Activated naive CD4-positive, alpha-beta T cell treated with anti-CD3 and anti-CD28 coated beads, Interleukin-2, amount 50 U/mL, for 72 hours (primary cell): ENCODE data around the gene RNF115. TPM values are rescaled to one million over a fixed set of nuclear protein-coding genes. Genes with fewer than 3 reads are reported as not detected.
"Not testable (repeated sequence)": the region's sequence is repeated elsewhere in the genome, so short reads cannot be mapped to it uniquely, and the experiment has no call there.

Experiments used
- ATAC-seq, 2 donors: fragments of 150-1000 bp; cut with Tn5 transposase; 2 replicates each; pipeline ENCODE4 v1.10.0; 2021; ENCODE audit warnings: mild to moderate bottlenecking in 2 of 2, moderate library complexity in 2 of 2
- DNase-seq, 2 donors: peaks; one replicate each; pipeline ENCODE4 v3.0.0; 2021 to 2022; ENCODE audit warnings: low spot score in 2 of 2
- H3K27ac Mint-ChIP-seq, 2 donors: one replicate each; pipeline ENCODE4 v1.8.0; 2022; ENCODE audit warnings: mild to moderate bottlenecking in 2 of 2, mixed read lengths in 2 of 2
- H3K36me3 Mint-ChIP-seq, 2 donors: one replicate each; pipeline ENCODE4 v1.8.0; 2022; ENCODE audit warnings: mixed read lengths in 2 of 2
- H3K9me3 Mint-ChIP-seq, 2 donors: one replicate each; pipeline ENCODE4 v1.8.0; 2022; ENCODE audit warnings: mixed read lengths in 2 of 2
- total RNA-seq, 2 donors: library from RNA; stranded (reverse); gene quantifications; one replicate each; pipeline ENCODE4 v1.2.3, GENCODE V29; 2022

RNF115 gene
- total RNA-seq, 2 donors from 2014 or later: 10.7 to 12.6 TPM

DNA sequence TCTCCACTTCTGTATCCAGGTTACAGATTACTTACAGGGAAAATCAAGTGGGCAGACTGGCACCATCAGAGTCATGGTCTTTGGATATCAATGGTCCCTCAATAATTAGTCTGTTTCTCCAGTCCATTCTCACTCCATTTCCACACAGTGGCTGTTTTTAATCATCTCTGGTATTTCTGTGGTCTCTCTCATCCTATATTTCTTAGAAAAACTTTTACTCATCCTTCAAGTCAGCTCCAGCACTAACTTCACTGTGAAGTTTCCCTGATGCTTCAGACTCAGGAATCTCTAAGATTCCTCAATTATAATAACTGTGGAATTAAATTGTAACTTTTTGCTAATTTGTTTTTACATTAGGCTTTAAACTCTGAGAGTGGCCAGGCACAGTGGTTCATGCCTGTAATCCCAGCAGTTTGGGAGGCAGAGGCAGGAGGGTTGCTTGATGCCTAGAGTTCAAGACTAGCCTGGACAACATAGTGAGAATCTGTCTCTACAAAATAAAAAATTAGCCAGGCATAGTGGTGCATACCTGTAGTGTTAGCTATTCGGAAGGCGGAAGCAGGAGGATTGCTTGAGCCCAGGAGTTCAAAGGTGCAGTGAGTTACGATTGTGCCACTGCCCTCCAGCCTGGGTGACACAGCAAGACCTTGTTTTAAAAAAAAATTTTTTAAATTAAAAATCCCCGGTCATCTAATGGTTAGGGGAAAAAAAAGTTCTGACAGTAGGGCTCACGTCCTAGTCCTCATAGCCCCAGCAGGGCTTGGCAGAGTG, 94.0 kb downstream of the RNF115 start:
- Mint-ChIP-seq H3K36me3 (no peaks in the 10 kb centered on the region), H3K9me3 (no peaks in the 10 kb centered on the region), H3K27ac (peak overlapping the region in 1 of 2 donors; percentile 65)
- ATAC-seq (no peak), DNase-seq (no peak)

DNA sequence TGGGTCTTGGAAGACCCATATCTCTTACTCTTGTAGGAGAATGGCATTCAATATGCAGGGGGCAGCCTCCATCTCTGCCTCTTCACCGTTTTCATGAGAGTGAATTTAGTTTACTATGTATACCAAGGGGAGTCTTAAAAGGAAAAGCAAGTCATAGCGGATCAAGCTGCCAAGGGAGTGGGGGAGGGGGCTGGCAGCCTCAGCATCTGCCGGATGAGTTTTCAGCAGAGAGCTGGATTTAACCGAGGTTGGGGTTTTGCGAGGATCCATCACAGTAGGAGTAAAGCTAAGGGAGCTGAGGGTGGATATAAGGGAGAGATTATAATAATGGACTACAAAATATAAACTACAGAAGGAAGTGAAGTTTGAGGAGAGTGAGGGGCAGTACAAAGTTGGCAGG, 94.7 kb downstream of the RNF115 start:
- no peaks in the 10 kb centered on the region for H3K36me3 Mint-ChIP-seq
- no peak for ATAC-seq
- no peak overlapping the region for H3K27ac Mint-ChIP-seq
- no peak for DNase-seq
- H3K9me3 Mint-ChIP-seq: no peaks in the 10 kb centered on the region

- H3K27ac Mint-ChIP-seq, H3K36me3 Mint-ChIP-seq, DNase-seq, ATAC-seq, H3K9me3 Mint-ChIP-seq: not testable (repeated sequence)
Measured at GRCh38 chr1:145726193-145726592, 97.7 kb downstream of the RNF115 start.

- Mint-ChIP-seq H3K9me3 (no peaks in the 10 kb centered on the region), H3K36me3 (no peaks in the 10 kb centered on the region), H3K27ac (no peak overlapping the region)
- DNase-seq (peak; percentile 72 to 84), ATAC-seq (peak; percentile 89 to 95)
Measured at GRCh38 chr1:145720878-145721671, 102.8 kb downstream of the RNF115 start.

GRCh38 chr1:145720556-145720877, 103.4 kb downstream of the RNF115 start:
- no peak for ATAC-seq
- no peaks in the 10 kb centered on the region for H3K9me3 Mint-ChIP-seq
- H3K36me3 Mint-ChIP-seq: no peaks in the 10 kb centered on the region
- no peak for DNase-seq
- H3K27ac Mint-ChIP-seq: no peak overlapping the region

DNA sequence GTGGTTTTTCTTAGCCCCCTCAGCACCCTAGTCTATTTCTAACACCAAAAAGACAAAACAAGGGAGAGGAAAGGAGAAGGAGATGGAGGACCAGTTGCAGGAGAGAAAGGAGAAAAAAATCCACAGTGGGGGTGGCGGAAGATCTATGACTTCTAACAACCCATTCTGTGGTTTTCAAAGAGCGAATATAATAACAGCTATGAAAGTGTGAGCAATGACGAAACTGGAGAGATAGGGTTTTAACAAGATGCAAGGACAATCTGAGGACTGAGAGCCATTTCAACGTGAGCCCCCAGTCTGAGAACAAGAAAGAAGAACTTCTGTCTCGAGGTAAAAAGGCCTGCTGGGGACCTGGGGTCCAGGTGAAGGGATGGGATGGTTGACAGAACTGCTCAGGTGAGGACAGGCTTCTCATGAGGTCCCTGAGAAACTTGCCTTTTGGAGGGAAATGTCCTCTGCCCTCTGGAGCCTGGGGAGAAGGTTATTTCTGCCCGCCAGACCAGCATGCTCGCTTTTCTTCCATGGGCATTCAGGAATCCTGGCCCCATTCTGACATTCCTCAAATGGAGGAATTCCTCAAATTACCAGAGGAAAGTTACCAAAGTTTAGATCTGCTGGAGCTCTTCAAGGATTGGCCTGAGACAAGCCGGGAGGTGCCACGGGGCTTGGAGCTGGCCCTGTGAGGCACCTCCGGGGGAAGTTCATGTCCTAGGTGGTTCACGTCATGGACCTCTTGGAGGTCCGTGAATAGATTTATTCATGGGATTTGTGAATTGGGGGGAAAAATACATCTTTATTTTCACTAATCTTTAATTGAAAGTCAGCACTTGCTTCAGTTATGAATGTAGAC, 104.4 kb downstream of the RNF115 start, which contains the start of gene CD160:
Gene CD160 (plus strand): TSS at position 270 of the 850 bp plus-strand sequence. CDS start 8,829 bp downstream, outside the sequence.
- no peak within 1 kb of the TSS for H3K27ac Mint-ChIP-seq
- DNase-seq (no peak), ATAC-seq (peak; percentile 42 to 46)
- no peaks in the 10 kb centered on the region for H3K9me3 Mint-ChIP-seq
- no peaks in the 10 kb centered on the region for H3K36me3 Mint-ChIP-seq

- H3K36me3 Mint-ChIP-seq, ATAC-seq, DNase-seq, H3K9me3 Mint-ChIP-seq, H3K27ac Mint-ChIP-seq: not testable (repeated sequence)
Measured at GRCh38 chr1:145718465-145718864, 105.4 kb downstream of the RNF115 start.

GRCh38 chr1:145717833-145718232, 106.1 kb downstream of the RNF115 start:
- DNase-seq (no peak), ATAC-seq (no peak)
- no peaks in the 10 kb centered on the region for H3K36me3 Mint-ChIP-seq
- no peak overlapping the region for H3K27ac Mint-ChIP-seq
- H3K9me3 Mint-ChIP-seq: no peaks in the 10 kb centered on the region

- Mint-ChIP-seq H3K27ac (no peak overlapping the region), H3K36me3 (no peaks in the 10 kb centered on the region), H3K9me3 (no peaks in the 10 kb centered on the region)
- ATAC-seq: no peak
- DNase-seq: no peak
Measured at GRCh38 chr1:145716641-145717345, 107.1 kb downstream of the RNF115 start.

DNA sequence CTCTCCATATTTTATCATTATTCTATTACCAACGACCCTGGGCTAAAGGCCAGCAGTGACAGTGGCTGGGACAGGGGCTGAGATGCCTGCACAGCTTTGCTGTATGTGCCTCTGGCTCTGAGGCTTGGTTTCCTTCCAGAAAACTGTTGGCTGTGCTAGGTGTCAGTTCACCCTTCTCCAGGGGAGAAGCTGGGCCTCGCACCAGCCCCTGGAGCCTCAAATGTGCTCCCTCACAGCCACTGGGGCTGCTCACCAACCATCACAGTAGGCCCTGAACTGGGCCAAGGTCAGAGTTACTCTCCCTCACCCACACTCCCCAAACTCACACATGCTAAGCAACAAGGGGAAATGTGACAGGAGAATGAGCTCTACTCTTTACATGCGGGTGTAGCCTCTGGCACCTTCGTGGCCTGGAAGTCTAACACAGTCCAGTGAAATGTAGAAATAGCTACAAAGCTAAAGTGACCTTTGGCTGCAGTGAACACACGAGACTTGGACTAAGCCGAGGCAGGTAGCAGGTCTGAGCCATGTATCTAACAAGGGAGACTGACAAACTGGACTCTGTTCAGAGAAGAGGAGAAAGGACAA, 109.3 kb downstream of the RNF115 start:
- Mint-ChIP-seq H3K9me3 (no peaks in the 10 kb centered on the region), H3K27ac (no peak overlapping the region), H3K36me3 (no peaks in the 10 kb centered on the region)
- ATAC-seq (no peak), DNase-seq (no peak)

GRCh38 chr1:145711213-145711651, 112.7 kb downstream of the RNF115 start:
- H3K9me3 Mint-ChIP-seq: no peaks in the 10 kb centered on the region
- H3K36me3 Mint-ChIP-seq: no peaks in the 10 kb centered on the region
- H3K27ac Mint-ChIP-seq: no peak overlapping the region
- DNase-seq (no peak), ATAC-seq (no peak)

DNA sequence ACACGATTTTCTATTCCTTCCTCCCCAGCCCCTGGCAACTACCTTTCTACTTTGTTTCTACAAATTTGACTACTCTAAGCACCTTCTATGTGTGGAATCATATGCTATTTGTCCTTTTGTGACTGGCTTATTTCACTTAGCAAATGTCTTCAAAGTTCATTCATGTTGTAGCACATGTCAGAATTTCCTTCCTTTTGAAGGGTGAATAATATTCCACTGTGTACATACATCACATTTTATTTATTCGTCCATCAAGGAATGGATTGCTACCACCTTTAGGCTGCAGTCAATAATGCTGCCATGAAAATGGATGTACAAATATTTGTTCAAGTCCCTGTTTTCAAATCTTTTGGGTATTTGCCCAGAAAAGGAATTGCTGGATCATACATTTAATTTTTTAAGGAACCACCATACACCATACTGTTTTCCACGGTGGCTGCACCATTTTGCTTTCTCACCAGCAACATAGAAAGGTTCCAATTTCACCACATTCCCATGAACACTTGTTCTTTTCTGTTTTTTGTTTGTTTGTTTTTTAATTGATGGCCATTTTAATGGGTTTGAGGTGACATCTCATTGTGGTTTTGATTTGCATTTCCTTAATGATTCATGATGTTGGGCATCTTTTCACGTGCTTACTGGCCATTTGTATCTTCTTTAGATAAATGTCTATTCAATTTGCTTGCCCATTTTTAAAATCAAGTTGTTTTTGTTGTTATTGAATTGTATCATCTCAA, 113.4 kb downstream of the RNF115 start:
- no peak for DNase-seq
- Mint-ChIP-seq H3K9me3 (no peaks in the 10 kb centered on the region), H3K36me3 (no peaks in the 10 kb centered on the region), H3K27ac (no peak overlapping the region)
- no peak for ATAC-seq

GRCh38 chr1:145708063-145708462, 115.8 kb downstream of the RNF115 start:
- no peak overlapping the region for H3K27ac Mint-ChIP-seq
- ATAC-seq: no peak
- no peaks in the 10 kb centered on the region for H3K36me3 Mint-ChIP-seq
- DNase-seq: no peak
- no peaks in the 10 kb centered on the region for H3K9me3 Mint-ChIP-seq

DNA sequence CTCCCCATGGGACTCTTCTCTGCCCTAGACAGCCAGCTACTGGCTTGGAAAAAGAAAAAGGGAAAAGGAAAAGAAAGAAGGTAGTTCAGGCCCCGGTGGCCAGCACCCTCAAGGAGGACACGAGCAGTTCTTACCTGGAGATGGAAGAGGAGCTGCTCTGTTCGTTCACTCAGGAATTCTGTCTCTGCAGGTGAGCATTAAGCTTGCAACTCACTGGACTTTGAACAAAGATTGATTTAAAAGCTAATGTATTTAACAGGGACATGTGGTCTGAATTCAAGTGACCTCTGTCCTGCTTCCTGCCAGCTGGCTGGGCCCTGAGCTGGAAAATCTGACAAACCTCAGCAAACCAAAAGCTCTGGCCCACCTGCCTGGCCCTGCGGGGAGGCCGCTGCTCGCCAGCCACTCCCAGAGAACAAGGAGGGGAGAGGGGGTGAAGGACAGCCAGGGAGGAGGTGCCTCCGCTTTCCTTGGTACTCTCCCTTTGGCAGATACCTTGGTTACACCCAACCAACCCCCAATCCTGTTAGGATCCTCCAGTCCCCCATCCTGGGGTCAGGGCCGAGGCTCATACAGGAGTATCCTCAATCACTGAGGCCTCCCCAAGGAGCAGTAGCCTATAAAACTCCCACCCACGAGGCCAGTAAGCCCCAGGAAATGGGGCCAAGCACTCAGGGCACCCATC, 116.6 kb downstream of the RNF115 start, which contains the start of gene PDZK1:
Gene PDZK1 (minus strand): TSS at position 186 of the 685 bp plus-strand sequence. CDS start 19,347 bp downstream, outside the sequence.
- no peak within 1 kb of the TSS for H3K27ac Mint-ChIP-seq
- DNase-seq: no peak
- H3K9me3 Mint-ChIP-seq: no peaks in the 10 kb centered on the region
- no peaks in the 10 kb centered on the region for H3K36me3 Mint-ChIP-seq
- no peak for ATAC-seq
